ENCODE results near the gene SLC41A3.

The SLC41A3 gene

DNA sequence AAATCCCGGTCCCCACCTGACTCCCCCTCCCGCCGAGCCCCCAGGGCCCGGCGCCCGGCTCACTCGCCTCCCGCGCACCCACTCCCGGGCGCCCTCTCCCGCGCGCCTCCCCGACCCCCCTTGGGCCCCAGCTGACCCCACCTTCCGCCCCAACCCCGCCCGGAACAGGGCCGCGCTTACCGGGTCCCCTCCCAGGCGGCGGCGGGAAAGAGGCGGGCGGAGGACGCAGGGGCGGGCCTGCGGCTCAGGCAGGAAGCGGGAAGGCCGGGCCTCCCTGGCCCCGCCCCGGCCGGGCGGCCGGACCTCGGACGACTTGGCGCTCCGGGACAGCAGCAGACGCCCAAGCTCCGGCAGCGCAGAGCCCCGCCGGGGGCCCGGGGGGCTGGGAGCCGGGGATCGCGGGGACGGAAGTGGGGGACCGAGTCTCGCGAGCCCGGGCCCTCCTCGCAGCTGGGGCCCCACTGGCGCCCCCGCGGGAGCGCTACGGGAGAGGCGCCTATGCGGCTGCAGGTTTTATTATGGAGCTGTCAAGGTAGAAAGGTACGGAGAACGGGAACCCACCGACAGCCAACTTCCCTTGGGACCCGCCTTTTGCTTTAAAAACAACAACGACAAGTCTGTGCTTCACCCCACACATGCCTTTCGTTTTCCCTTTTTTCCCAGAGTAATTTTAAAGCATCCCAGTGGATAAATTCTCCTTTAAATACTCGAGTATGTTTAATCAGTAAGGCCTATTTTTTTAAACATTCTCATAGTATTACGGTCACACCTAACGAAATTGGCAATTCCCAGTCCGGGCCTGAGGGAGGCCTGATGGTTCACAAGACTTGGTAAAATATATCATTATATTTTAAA lies at the start of gene SLC41A3:
SLC41A3 (minus strand) TSS at position 212 of the 855 bp plus-strand sequence. CDS start 15,905 bp downstream, outside the sequence.
- Histone ChIP-seq H3K27ac (no peak within 1 kb of the TSS), H3K36me3 (no peaks in the 10 kb centered on the region), H3K4me3 (ENCODE audit: low read depth in 1 of 2, low read length in 1 of 2) (peak within 1 kb of the TSS; percentile 55 to 68), H3K9me3 (no peaks in the 10 kb centered on the region), H3K27me3 (peaks cover 32% of the 10 kb centered on the region), H3K4me1 (ENCODE audit: control insufficient read depth in 1 of 2, insufficient read depth in 1 of 2, low read depth in 1 of 2, low read length in 1 of 2) (peaks cover 0 to 6% of the 10 kb centered on the region in 2 experiments)
- TF ChIP-seq, protein P1, sequence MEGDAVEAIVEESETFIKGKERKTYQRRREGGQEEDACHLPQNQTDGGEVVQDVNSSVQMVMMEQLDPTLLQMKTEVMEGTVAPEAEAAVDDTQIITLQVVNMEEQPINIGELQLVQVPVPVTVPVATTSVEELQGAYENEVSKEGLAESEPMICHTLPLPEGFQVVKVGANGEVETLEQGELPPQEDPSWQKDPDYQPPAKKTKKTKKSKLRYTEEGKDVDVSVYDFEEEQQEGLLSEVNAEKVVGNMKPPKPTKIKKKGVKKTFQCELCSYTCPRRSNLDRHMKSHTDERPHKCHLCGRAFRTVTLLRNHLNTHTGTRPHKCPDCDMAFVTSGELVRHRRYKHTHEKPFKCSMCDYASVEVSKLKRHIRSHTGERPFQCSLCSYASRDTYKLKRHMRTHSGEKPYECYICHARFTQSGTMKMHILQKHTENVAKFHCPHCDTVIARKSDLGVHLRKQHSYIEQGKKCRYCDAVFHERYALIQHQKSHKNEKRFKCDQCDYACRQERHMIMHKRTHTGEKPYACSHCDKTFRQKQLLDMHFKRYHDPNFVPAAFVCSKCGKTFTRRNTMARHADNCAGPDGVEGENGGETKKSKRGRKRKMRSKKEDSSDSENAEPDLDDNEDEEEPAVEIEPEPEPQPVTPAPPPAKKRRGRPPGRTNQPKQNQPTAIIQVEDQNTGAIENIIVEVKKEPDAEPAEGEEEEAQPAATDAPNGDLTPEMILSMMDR (IDR thresholded peaks at IDR 0.05), result no peak

DNA sequence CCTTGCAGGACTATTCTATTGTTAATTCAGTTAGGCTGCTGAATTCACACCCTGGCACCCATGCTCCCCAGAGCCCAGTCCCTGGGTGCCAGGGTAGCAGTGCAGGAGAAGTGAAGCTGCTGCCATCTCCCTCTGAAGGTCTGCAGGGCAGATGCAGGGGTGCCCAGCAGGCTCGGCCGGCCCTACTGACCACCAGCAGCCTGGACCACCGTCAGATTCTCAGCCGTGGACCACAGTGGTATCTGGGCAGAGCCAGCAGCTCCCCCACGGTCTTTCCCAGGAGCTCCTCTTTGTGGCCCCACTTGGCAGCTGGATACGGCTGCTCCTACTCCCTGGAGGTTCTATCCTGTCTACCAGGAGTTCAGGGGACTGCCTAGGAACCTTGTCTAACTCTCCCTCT lies 49.7 kb upstream of the SLC41A3 start:
- no peaks in the 10 kb centered on the region for H3K36me3 ChIP-seq
- H3K27me3 ChIP-seq, result peaks cover 7% of the 10 kb centered on the region
- H3K4me1 ChIP-seq (ENCODE audit: control insufficient read depth in 1 of 2, insufficient read depth in 1 of 2, low read depth in 1 of 2, low read length in 1 of 2), result no peaks in the 10 kb centered on the region
- no peaks in the 10 kb centered on the region for H3K9me3 ChIP-seq
- no peak overlapping the region for H3K4me3 ChIP-seq (ENCODE audit: low read depth in 1 of 2, low read length in 1 of 2)
- TF ChIP-seq, protein P1 (IDR thresholded peaks at IDR 0.05), result no peak
- H3K27ac ChIP-seq, result no peak overlapping the region

DNA sequence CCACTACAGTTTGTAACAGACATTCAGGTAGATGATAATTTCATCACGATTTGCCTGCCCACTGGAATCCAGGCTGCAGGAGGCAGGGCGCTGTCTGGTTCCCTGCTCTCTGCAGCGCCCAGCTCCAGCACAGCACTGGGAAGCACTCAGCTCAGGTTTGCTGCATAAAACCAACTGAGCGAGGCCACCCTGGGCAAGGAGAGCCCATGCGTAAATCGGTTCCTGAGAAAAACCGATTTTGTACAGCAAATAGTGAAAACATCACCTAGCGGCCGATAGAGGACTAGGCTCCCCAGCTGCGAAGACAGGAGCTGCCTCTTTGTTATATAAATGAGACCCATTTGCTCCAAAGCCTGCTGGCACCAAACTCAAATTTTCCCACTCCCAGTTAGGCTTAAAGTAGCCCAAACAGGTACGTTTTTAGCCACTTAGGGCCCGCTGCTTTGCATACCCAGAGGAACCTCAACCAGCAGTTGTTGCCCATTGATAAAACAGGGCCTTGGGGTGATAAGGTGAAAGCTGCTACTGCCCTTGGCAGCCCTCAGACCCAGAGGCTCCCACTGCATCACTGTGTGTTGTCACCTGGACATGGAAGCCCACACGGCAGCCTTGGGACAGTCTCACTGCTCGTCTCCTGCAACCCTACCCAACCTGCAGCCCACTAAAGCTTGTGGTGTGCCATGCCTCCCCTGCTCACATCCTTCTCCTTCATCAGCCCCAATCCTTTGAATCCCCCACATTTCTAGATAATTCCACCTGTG lies 49.0 kb upstream of the SLC41A3 start:
- Histone ChIP-seq H3K4me3 (ENCODE audit: low read depth in 1 of 2, low read length in 1 of 2) (no peak overlapping the region), H3K27me3 (peaks cover 6% of the 10 kb centered on the region), H3K27ac (no peak overlapping the region), H3K9me3 (no peaks in the 10 kb centered on the region), H3K36me3 (no peaks in the 10 kb centered on the region), H3K4me1 (ENCODE audit: control insufficient read depth in 1 of 2, insufficient read depth in 1 of 2, low read depth in 1 of 2, low read length in 1 of 2) (no peaks in the 10 kb centered on the region)
- TF ChIP-seq, protein P1 (IDR thresholded peaks at IDR 0.05), result no peak

DNA sequence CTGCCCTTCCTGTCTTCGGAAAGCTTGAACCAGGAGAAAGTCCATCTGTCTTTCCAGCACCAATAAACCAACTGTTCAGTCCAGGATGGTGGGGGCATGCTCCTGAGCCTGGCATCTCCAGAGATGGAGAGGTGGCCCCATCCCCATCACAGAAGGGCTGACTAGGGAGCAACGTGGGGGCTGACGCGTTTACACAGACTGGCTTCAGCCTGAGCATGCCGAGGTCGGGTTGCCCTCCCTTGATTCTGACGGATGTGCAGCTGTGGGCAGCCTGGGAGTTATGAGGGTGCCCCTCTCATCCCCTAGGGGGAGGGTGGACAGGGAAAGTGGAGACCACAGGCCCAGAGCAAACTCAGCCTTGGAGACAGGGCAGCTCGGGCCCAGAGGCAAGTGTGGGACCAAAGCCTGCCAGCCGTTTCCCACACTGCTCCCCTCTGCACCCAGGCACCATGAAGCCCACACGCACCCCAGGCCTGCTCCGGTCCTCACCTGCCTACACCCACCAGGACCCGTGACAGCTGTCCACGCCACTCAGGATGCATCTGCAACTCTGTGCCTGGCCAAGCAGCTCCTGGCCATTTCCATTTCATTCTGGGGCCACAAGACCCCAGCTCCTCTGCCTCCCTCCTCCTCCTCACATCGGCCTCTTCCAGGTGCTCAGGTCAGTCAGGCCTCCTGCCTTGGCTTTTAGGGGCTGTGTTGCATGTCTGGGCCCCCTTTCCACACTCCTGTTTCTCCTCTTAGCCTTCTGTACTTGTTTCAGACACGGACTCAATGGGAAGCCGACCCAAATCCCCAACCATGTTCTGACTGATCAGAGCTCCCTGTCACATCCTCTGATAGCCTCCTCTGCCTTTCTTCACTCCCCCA lies 48.2 kb upstream of the SLC41A3 start:
- Histone ChIP-seq H3K4me3 (ENCODE audit: low read depth in 1 of 2, low read length in 1 of 2) (no peak overlapping the region), H3K4me1 (ENCODE audit: control insufficient read depth in 1 of 2, insufficient read depth in 1 of 2, low read depth in 1 of 2, low read length in 1 of 2) (no peaks in the 10 kb centered on the region), H3K27me3 (peaks cover 6% of the 10 kb centered on the region), H3K27ac (no peak overlapping the region), H3K9me3 (no peaks in the 10 kb centered on the region), H3K36me3 (no peaks in the 10 kb centered on the region)
- TF ChIP-seq, protein P1 (IDR thresholded peaks at IDR 0.05), result no peak
